SK-N-SH (cell line): ENCODE data around the gene MIGA2. TPM values are rescaled to one million over a fixed set of nuclear protein-coding genes. Genes with fewer than 3 reads are reported as not detected.

ENCODE experiments used
- CTCF ChIA-PET: fragments of 300-600, 350-600 bp; formaldehyde crosslinking; extraction: SDS; loops from one replicate; lab custom pipeline; 2021; lab: Yijun Ruan, JAX
- POLR2A ChIA-PET: fragments of 350-600 bp; sonication (Branson Sonifier 250); formaldehyde crosslinking; extraction: SDS; loops from one replicate; lab custom pipeline; 2020; ENCODE audit warnings: antibody characterized with exemption, inconsistent platforms; lab: Yijun Ruan, JAX
- DNase-seq: peaks from one replicate; pipeline ENCODE4 v3.0.0; 2012
- H2AFZ ChIP-seq: fragments of 200-600 bp; sonication (generic); 2 replicates; pipeline ENCODE4 v1.8.1; 2016; ENCODE audit warnings: antibody characterized with exemption, mild to moderate bottlenecking, low read depth
- H3F3A ChIP-seq: fragments of 200-600 bp; sonication (generic); replicated peaks from 2 replicates; pipeline ENCODE3; 2016; ENCODE audit warnings: antibody characterized with exemption, mild to moderate bottlenecking; ENCODE audit not compliant: insufficient read depth
- H3K27ac ChIP-seq, 2 experiments: fragments of 200-500 bp in 1 of 2; fragments of 200-600 bp in 1 of 2; sonication (Bioruptor generic) in 1 of 2; sonication (generic), shearing (Covaris generic) in 1 of 2; 2 replicates each; pipeline versions ENCODE4 v1.5.1 to v1.6.1; 2014 to 2016; ENCODE audit warnings: low read depth in 2 of 2, inconsistent platforms in 1 of 2, low read length in 1 of 2, mild to moderate bottlenecking in 1 of 2, mixed read lengths in 1 of 2
- H3K27me3 ChIP-seq: fragments of 200-600 bp; sonication (generic), shearing (Covaris generic); 2 replicates; pipeline ENCODE4 v1.6.1; 2016; ENCODE audit warnings: mixed run types; ENCODE audit not compliant: insufficient read depth
- H3K36me3 ChIP-seq, 2 experiments: fragments of 200-500 bp in 1 of 2; fragments of 200-600 bp in 1 of 2; sonication (Bioruptor generic) in 1 of 2; sonication (generic) in 1 of 2; replicated peaks in 1 of 2; 2 replicates each; pipeline versions ENCODE3 to v1.5.1; 2014 to 2016; ENCODE audit warnings: low read length in 1 of 2, mild to moderate bottlenecking in 1 of 2; ENCODE audit not compliant: insufficient read depth in 2 of 2, control insufficient read depth in 1 of 2
- H3K4me1 ChIP-seq, 2 experiments: fragments of 200-500 bp in 1 of 2; fragments of 200-600 bp in 1 of 2; sonication (Bioruptor generic) in 1 of 2; sonication (generic), shearing (Covaris generic) in 1 of 2; 2 replicates each; pipeline versions ENCODE4 v1.5.1 to v1.6.1; 2014 to 2016; ENCODE audit warnings: low read depth in 1 of 2, low read length in 1 of 2, mixed run types in 1 of 2; ENCODE audit not compliant: insufficient read depth in 2 of 2, control insufficient read depth in 1 of 2
- H3K4me2 ChIP-seq: fragments of 200-600 bp; sonication (generic), shearing (Covaris generic); 2 replicates; pipeline ENCODE4 v1.6.1; 2017; ENCODE audit warnings: mixed run types
- H3K4me3 ChIP-seq, 2 experiments: fragments of 200-500 bp in 1 of 2; fragments of 200-600 bp in 1 of 2; sonication (Bioruptor generic) in 1 of 2; sonication (generic), shearing (Covaris generic) in 1 of 2; 2 replicates each; pipeline versions ENCODE4 v1.5.1 to v1.8.1; 2014 to 2016; ENCODE audit warnings: low read depth in 2 of 2, inconsistent platforms in 1 of 2, low read length in 1 of 2, mild to moderate bottlenecking in 1 of 2, mixed read lengths in 1 of 2, moderate library complexity in 1 of 2
- H3K79me2 ChIP-seq: fragments of 200-600 bp; sonication (generic); 2 replicates; pipeline ENCODE4 v1.8.1; 2017; ENCODE audit warnings: mild to moderate bottlenecking; ENCODE audit not compliant: insufficient read depth
- H3K9ac ChIP-seq: fragments of 200-600 bp; sonication (generic); 2 replicates; pipeline ENCODE4 v1.6.1; 2017; ENCODE audit warnings: mixed run types
- H3K9me2 ChIP-seq: fragments of 200-600 bp; sonication (generic); 2 replicates; pipeline ENCODE4 v1.6.1; 2017; ENCODE audit warnings: mixed run types
- H3K9me3 ChIP-seq: fragments of 200-600 bp; sonication (generic); 2 replicates; pipeline ENCODE4 v1.6.1; 2017; ENCODE audit warnings: mixed run types, mild to moderate bottlenecking, moderate library complexity
- H4K20me1 ChIP-seq: fragments of 200-600 bp; sonication (generic); 2 replicates; pipeline ENCODE4 v1.6.1; 2017; ENCODE audit warnings: mild to moderate bottlenecking, mixed run types; ENCODE audit not compliant: insufficient read depth
- CHD2 ChIP-seq: fragments of 150-350 bp; IDR thresholded peaks from 2 replicates; pipeline ENCODE4 v1.6.1; 2018; ENCODE audit warnings: low read length; ENCODE audit not compliant: partially characterized antibody
- EZH2phosphoT487 ChIP-seq: fragments of 200-600 bp; sonication (generic); IDR thresholded peaks from 2 replicates; pipeline ENCODE4 v1.6.1; 2017; ENCODE audit warnings: low read depth, mixed run types, mild to moderate bottlenecking, antibody characterized with exemption, moderate library complexity, borderline replicate concordance
- FOXJ3 ChIP-seq: sonication (generic); formaldehyde crosslinking; IDR thresholded peaks from 2 replicates; pipeline ENCODE4 v1.5.1; 2020; ENCODE audit warnings: mild to moderate bottlenecking, missing genetic modification reagents
- GABPA ChIP-seq: IDR thresholded peaks from 2 replicates; pipeline ENCODE4 v1.4.0; 2012; ENCODE audit warnings: low read depth, mild to moderate bottlenecking
- IRF3 ChIP-seq: fragments of 150-350 bp; IDR thresholded peaks from 2 replicates; pipeline ENCODE4 v1.6.1; 2016; ENCODE audit warnings: mild to moderate bottlenecking, low read depth, low read length
- MAX ChIP-seq: IDR thresholded peaks from 2 replicates; pipeline ENCODE4 v1.4.0; 2012; ENCODE audit warnings: low read depth
- RFX5 ChIP-seq: IDR thresholded peaks from 2 replicates; pipeline ENCODE4 v1.6.1; 2012; ENCODE audit warnings: mild to moderate bottlenecking, improper control_type of control experiment, low read length
- SIN3A ChIP-seq: IDR thresholded peaks from 2 replicates; pipeline ENCODE4 v1.6.1; 2012; ENCODE audit warnings: low read depth, mild to moderate bottlenecking, low read length, moderate library complexity, borderline replicate concordance
- SMC3 ChIP-seq: IDR thresholded peaks from 2 replicates; pipeline ENCODE4 v1.6.1; 2012; ENCODE audit warnings: low read depth, low read length, improper control_type of control experiment
- TCF12 ChIP-seq: IDR thresholded peaks from 2 replicates; pipeline ENCODE4 v1.4.0; 2012
- TEAD4 ChIP-seq: IDR thresholded peaks from 2 replicates; pipeline ENCODE4 v1.4.0; 2012; ENCODE audit warnings: mild to moderate bottlenecking, borderline replicate concordance; ENCODE audit not compliant: insufficient read depth
- YY1 ChIP-seq: IDR thresholded peaks from 2 replicates; pipeline ENCODE4 v1.4.0; 2012; ENCODE audit warnings: low read depth, mild to moderate bottlenecking
- ZBTB33 ChIP-seq: IDR thresholded peaks from 2 replicates; pipeline ENCODE4 v1.4.0; 2012; ENCODE audit warnings: low read depth, borderline replicate concordance
- WGBS: methylation state at CpG from one replicate; pipeline ENCODE4 v1.1.6; 2017; ENCODE audit warnings: low lambda C conversion rate; 5-methylcytosine and 5-hydroxymethylcytosine counted together
- polyA plus RNA-seq, 3 experiments: library from polyadenylated mRNA; depleted of rRNA; stranded (reverse); fragments of >200 nt; gene quantifications; 2 replicates each; pipeline ENCODE4 v1.2.3, GENCODE V29; 2012

The MIGA2 gene
- polyA plus RNA-seq, 1 of the 3 experiments (the other 2 are of a cell fraction), result 21.2 TPM

GRCh38 chr9:129005336-129005997 is 31.0 kb upstream of the MIGA2 start:
- Histone ChIP-seq H3K9ac (no peak overlapping the region), H2AFZ (no peak overlapping the region), H3F3A (peaks cover 14% of the 10 kb centered on the region), H3K27ac (no peak overlapping the region; a peak in 1 of 4 replicates), H3K4me2 (no peak overlapping the region), H3K4me3 (no peak overlapping the region), H4K20me1 (0 out of 2 replicates have a peak, but pooled peaks cover 3% of the 10 kb centered on the region), H3K9me2 (no peaks in the 10 kb centered on the region), H3K79me2 (no peaks in the 10 kb centered on the region), H3K27me3 (no peaks in the 10 kb centered on the region), H3K9me3 (no peaks in the 10 kb centered on the region), H3K4me1 (no peaks in the 10 kb centered on the region; a peak in 1 of 4 replicates), H3K36me3 (peaks cover 4 to 67% of the 10 kb centered on the region in 2 experiments)
- DNase-seq, result no peak
- 88% methylated on average over 8 of the region's 10 CpGs for WGBS
- POLR2A ChIA-PET, result no interaction called here
- CTCF ChIA-PET, result interaction anchor here (0.8 to 4.7 kb wide), 14 partner anchors 9 to 35 kb away, joined by 3 to 37 read pairs (median 4); partner anchors contain the start of gene SH3GLB2
- no peak for TF ChIP-seq TCF12
- no peak for TF ChIP-seq CHD2
- TF ChIP-seq EZH2phosphoT487, result no peak
- TF ChIP-seq FOXJ3, result no peak
- TF ChIP-seq IRF3, result no peak
- no peak for TF ChIP-seq YY1
- no peak for TF ChIP-seq RFX5
- no peak for TF ChIP-seq SIN3A
- no peak for TF ChIP-seq GABPA
- no peak for TF ChIP-seq SMC3
- no peak for TF ChIP-seq MAX
- TF ChIP-seq TEAD4, result no peak
- TF ChIP-seq ZBTB33, result no peak
